Esophagus squamous epithelium (tissue), 4 donors: Measurements from ENCODE around the gene ALDH3B1.

Source experiments
- CTCF ChIP-seq, 6 experiments: fragments of 450-650 bp in 4 of 6; fragments of 200-600 bp in 2 of 6; sonication (generic) in 2 of 6; IDR thresholded peaks; one replicate each; pipeline ENCODE4 v1.5.1; 2016 to 2019; ENCODE audit warnings: antibody characterized with exemption in 6 of 6, mild to moderate bottlenecking in 4 of 6, moderate library complexity in 4 of 6
- POLR2A ChIP-seq, 4 donors: fragments of 450-650 bp; IDR thresholded peaks; one replicate each; pipeline ENCODE4 v1.6.1; 2017; ENCODE audit warnings: antibody characterized with exemption in 4 of 4, mild to moderate bottlenecking in 4 of 4, moderate library complexity in 3 of 4

- no peak for TF ChIP-seq CTCF (IDR thresholded peaks at IDR 0.05)
- peak in 1 of 4 donors; percentile 10 for TF ChIP-seq POLR2A (IDR thresholded peaks at IDR 0.05)
Observed at GRCh38 chr11:68014157-68014946, 4.2 kb downstream of the ALDH3B1 start.
